Endothelial cell (in vitro differentiated cells): ENCODE measurements around the gene CIC. TPM values are rescaled to one million over a fixed set of nuclear protein-coding genes. Genes with fewer than 3 reads are reported as not detected.
A peak's percentile ranks its signal among the peaks of the same experiment; 100 is the strongest.

ENCODE experiments used
- DNase-seq: peaks from one replicate; pipeline ENCODE4 v3.0.0; 2021; ENCODE audit warnings: low spot score
- H3K27ac Mint-ChIP-seq: one replicate; pipeline ENCODE4 v1.8.0; 2021; ENCODE audit warnings: mixed read lengths, inconsistent platforms; ENCODE audit not compliant: unreplicated experiment
- H3K27me3 Mint-ChIP-seq: one replicate; pipeline ENCODE4 v1.8.0; 2021; ENCODE audit warnings: mild to moderate bottlenecking, moderate library complexity, mixed read lengths, inconsistent platforms; ENCODE audit not compliant: unreplicated experiment
- H3K36me3 Mint-ChIP-seq: one replicate; pipeline ENCODE4 v1.8.0; 2021; ENCODE audit warnings: mild to moderate bottlenecking, low read depth, mixed read lengths, inconsistent platforms; ENCODE audit not compliant: unreplicated experiment
- H3K4me1 Mint-ChIP-seq: one replicate; pipeline ENCODE4 v1.8.0; 2021; ENCODE audit warnings: mild to moderate bottlenecking, mixed read lengths, inconsistent platforms; ENCODE audit not compliant: unreplicated experiment
- H3K4me3 Mint-ChIP-seq: one replicate; pipeline ENCODE4 v1.8.0; 2021; ENCODE audit warnings: mild to moderate bottlenecking, mixed read lengths, inconsistent platforms; ENCODE audit not compliant: unreplicated experiment
- H3K9me3 Mint-ChIP-seq: one replicate; pipeline ENCODE4 v1.8.0; 2021; ENCODE audit warnings: mixed read lengths, inconsistent platforms; ENCODE audit not compliant: unreplicated experiment
- CTCF ChIP-seq: fragments of 200-600 bp; sonication (generic); IDR thresholded peaks from one replicate; pipeline ENCODE4 v1.5.0; 2021; ENCODE audit warnings: antibody characterized with exemption; ENCODE audit not compliant: unreplicated experiment
- total RNA-seq: library from RNA; stranded (reverse); fragmentation: NEBNext Ultra II Directional; extraction: Animal tissue kit (Norgen Biotek cat#: 25700); gene quantifications from one replicate; pipeline ENCODE4 v1.2.1, GENCODE V29; 2021; ENCODE audit not compliant: unreplicated experiment

Gene CIC
- total RNA-seq, 1 donor from 2014 or later = 85.7 TPM

GRCh38 chr19:42281146-42281826, 12.2 kb downstream of the CIC start:
- H3K27me3 Mint-ChIP-seq = peaks cover 13% of the 10 kb centered on the region
- H3K4me3 Mint-ChIP-seq = peak overlapping the region; percentile 85
- no peak for TF ChIP-seq CTCF
- DNase-seq = no peak
- H3K36me3 Mint-ChIP-seq = peaks cover 14% of the 10 kb centered on the region
- H3K4me1 Mint-ChIP-seq = peaks cover 46% of the 10 kb centered on the region
- no peak overlapping the region for H3K27ac Mint-ChIP-seq
- no peaks in the 10 kb centered on the region for H3K9me3 Mint-ChIP-seq

GRCh38 chr19:42281827-42282762, 13.0 kb downstream of the CIC start:
- H3K4me3 Mint-ChIP-seq = peak overlapping the region; percentile 84
- no peak for DNase-seq

GRCh38 chr19:42282819-42283187, 13.8 kb downstream of the CIC start:
- no peak overlapping the region for H3K4me3 Mint-ChIP-seq
- H3K4me1 Mint-ChIP-seq = peaks cover 42% of the 10 kb centered on the region
- DNase-seq = no peak
- H3K27ac Mint-ChIP-seq = no peak overlapping the region
- no peak for TF ChIP-seq CTCF
- H3K36me3 Mint-ChIP-seq = peaks cover 12% of the 10 kb centered on the region
- H3K27me3 Mint-ChIP-seq = peaks cover 17% of the 10 kb centered on the region
- no peaks in the 10 kb centered on the region for H3K9me3 Mint-ChIP-seq

More at GRCh38 chr19:42281827-42282762, 13.0 kb downstream of the CIC start:
- H3K27ac Mint-ChIP-seq = peak overlapping the region; percentile 48
- peaks cover 47% of the 10 kb centered on the region for H3K4me1 Mint-ChIP-seq
- no peak for TF ChIP-seq CTCF
- H3K27me3 Mint-ChIP-seq = peaks cover 13% of the 10 kb centered on the region
- H3K36me3 Mint-ChIP-seq = peaks cover 12% of the 10 kb centered on the region
- H3K9me3 Mint-ChIP-seq = no peaks in the 10 kb centered on the region

- no peak overlapping the region for H3K4me3 Mint-ChIP-seq
These were observed 14.4 kb downstream of the CIC start for GRCh38 chr19:42283188-42284065.

More at GRCh38 chr19:42283188-42284065, 14.4 kb downstream of the CIC start:
- Mint-ChIP-seq H3K4me1 (peaks cover 38% of the 10 kb centered on the region), H3K9me3 (no peaks in the 10 kb centered on the region), H3K27ac (no peak overlapping the region), H3K36me3 (peaks cover 15% of the 10 kb centered on the region), H3K27me3 (peaks cover 15% of the 10 kb centered on the region)
- no peak for TF ChIP-seq CTCF
- peak; percentile 97 for DNase-seq
